HG03064 (cell line): ENCODE measurements around the gene COPG1.
"Not testable (repeated sequence)": the region's sequence is repeated elsewhere in the genome, so short reads cannot be mapped to it uniquely, and the experiment has no call there.

Experiments used
- ATAC-seq: cut with Tn5 transposase; IDR thresholded peaks from one replicate; pipeline ENCODE4 v1.9.1; 2021; ENCODE audit warnings: low read depth; ENCODE audit not compliant: unreplicated experiment

COPG1 gene

DNA sequence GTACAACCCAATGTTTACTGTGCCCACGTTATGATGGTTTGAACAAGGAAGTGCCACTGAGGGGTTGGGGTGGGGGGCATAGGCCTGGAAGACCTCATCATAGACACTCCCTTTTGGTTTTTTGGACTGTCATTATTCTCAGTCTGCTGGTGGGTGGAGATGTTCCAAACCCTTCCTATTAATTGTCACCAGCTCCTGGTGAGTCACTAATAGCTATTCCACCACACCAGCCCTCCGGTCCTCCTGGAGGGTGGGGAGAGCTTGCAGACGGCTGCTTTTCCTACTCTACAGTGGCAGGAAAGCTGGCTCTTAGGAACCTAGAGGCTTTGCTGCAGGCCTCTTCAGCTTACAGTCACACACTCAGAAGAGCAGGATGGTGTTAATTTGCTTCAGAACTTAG is 9.0 kb upstream of the COPG1 start:
- ATAC-seq = no peak

DNA sequence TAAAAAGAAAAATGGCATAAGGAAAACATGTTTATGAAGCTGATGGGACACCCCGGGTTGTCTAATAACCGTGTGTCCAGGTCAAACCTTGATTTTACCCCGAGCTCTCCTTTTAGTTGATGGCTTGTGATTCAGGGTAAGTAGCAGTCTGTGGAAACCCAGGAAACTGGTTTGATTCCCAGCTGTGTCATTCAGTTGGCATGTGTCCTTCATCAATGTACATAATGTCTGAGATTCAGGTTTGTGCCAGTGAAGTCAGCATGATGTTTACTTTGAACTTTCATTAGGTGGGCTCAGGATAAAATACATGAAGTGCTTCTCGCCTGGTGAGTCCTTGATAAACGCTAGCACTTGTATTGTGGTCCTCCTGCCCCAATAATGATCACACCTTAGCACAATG is 4.3 kb upstream of the COPG1 start:
- no peak for ATAC-seq

DNA sequence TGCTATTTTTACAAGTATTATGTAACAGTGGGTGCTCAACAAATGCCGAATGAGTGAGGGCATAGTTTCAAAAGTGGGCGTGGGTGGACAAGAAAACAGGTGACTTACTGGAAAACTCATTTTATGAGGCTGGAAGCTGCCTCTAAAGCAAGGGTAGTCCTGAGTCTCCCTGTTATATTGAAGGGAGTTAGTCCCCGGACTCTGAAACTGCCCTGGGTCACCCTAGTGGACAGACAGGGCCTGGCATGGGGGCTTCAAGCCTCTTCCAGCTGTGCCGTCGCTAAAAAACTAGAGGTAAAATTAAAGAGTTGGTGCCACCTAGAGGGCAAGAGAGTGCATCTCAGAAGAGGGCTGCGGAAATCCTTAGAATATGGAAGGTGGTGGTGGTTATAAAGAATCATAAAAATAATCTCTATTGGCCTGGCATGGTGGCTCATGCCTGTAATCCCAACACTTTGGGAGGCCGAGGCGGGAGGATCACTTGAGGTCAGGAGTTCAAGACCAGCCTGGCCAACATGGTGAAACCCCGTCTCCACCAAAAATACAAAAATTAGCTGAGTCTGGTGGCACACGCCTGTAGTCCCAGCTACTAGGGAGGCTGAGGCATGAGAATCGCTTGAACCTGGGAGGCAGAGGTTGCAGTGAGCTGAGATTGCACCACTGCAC is 3.6 kb upstream of the COPG1 start:
- ATAC-seq = not testable (repeated sequence)

DNA sequence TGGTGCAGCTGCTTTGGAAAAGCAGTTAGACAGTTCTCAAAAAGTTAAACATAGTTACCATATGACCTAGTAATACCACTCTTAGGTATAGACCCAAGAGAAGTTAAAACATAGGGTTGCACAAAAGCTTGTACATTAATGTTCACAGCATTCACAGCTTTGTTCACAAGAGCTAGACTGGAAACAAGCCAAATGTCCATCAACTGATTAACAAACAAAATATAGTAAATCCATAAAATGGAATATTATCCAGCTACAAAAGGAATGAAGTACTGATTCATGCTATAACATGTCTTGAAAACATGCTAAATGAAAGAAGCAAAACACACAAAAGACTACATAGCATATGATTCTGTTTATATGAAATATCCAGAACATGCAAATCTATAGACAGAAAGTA is 2.8 kb upstream of the COPG1 start:
- no peak for ATAC-seq

DNA sequence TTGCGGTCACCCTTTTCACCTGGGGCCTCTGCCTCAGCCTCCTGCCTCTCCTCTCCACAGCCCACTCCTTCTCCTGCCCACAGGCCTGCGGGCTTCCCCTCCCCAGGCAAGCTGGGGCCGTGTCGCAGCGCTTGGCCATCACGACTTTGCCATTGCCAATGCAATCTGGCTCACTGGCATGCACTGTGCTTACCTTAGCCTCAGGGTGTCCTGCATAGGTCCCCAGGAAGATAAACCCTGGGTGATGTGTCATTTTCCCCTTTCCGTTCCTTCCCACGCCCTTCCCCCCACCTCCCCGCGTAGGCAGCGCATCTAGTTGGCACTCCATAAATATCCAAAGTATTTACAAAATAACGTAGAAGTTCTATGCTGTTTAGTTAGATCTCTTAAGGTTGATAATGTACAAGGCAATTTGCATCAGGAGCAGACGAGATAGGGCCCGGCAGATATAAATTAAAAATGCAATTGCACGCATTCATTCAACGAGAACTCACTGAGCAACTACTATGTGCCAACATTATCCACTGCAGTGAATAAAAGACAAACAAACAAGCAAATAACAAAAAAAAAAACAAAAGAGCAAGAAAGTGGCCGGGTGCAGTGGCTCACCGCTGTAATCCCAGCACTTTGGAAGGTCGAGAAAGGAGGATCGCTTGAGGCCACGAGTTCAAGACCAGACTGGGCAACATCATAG is 973 bp upstream of the COPG1 start:
- ATAC-seq = no peak

DNA sequence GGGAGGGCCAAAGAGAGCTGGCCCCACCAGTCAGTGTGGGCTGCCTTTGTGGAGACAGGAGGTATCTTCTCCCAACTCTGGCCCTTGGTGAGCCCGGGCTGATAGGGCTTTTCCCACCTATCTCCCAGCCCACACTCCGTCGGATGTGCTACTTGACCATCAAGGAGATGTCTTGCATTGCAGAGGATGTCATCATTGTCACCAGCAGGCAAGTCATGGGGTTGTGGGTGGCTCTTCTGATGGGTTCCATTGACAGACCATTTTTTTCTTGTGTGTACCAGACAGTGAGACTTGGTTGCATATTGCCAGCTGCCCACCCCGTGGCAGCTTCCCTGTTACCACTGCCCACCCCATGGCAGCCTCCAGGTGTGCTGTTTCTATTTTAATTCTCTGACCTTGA is 3.3 kb downstream of the COPG1 start:
- no peak for ATAC-seq

DNA sequence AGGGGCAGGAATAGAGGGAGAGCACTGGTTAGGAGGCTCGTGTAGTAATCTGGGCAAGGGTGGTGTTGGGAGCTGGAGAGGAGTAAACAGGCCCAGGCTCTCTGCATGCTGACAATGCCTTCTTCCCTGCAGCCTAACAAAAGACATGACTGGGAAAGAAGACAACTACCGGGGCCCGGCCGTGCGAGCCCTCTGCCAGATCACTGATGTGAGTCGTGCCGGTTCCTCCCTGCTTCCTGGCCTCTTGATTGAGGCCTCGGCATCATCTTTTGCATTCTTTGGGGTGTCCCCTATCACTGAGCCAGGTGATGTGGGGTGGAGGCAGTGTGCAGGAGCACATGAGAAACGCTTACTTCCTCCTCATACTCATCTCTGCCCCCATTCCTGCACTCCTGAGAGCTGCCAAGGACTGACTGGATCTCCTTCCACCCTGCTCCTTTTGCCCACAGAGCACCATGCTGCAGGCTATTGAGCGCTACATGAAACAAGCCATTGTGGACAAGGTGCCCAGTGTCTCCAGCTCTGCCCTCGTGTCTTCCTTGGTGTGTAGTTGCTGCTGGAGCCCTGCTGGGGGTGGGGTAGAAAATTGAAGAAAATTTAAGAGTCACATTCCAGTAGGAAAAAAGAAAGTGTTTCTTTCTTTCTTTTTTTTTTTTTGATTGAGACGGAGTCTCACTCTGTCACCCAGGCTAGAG is 5.3 kb downstream of the COPG1 start:
- no peak for ATAC-seq

DNA sequence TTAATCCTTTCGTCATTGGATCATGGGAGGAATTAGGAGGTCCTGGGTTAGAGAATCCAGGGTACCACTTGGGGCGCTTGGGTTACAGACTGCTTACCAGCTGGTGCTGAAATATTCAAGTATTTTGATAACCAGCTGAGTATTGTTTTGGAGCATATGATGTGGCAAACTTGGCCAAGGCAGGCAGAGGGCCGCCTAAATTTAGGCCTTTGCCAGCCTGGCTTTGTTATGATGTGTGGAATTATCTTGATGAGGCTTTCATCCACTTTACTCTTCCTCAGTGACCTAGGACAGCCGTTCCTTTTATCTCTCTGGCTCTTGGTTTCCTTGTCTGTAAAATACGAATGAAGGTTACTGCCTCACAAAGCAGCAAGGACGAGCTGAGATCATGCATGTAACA is 6.9 kb downstream of the COPG1 start:
- no peak for ATAC-seq

DNA sequence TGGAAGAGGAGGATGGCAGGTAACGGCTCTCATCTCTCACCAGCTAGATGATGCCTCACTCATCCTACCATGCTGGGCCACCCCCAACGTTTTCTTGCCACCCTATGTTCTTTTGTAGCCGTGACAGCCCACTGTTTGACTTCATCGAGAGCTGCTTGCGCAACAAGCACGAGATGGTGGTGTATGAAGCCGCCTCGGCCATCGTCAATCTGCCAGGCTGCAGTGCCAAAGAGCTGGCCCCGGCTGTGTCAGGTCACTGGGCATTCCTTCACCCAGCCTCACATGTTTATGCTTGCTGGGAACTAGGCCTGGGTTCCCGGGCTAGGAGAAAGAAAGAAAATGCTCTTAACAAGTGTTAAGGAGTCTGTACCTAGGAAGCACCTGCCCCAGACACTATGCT is 8.2 kb downstream of the COPG1 start:
- no peak for ATAC-seq

DNA sequence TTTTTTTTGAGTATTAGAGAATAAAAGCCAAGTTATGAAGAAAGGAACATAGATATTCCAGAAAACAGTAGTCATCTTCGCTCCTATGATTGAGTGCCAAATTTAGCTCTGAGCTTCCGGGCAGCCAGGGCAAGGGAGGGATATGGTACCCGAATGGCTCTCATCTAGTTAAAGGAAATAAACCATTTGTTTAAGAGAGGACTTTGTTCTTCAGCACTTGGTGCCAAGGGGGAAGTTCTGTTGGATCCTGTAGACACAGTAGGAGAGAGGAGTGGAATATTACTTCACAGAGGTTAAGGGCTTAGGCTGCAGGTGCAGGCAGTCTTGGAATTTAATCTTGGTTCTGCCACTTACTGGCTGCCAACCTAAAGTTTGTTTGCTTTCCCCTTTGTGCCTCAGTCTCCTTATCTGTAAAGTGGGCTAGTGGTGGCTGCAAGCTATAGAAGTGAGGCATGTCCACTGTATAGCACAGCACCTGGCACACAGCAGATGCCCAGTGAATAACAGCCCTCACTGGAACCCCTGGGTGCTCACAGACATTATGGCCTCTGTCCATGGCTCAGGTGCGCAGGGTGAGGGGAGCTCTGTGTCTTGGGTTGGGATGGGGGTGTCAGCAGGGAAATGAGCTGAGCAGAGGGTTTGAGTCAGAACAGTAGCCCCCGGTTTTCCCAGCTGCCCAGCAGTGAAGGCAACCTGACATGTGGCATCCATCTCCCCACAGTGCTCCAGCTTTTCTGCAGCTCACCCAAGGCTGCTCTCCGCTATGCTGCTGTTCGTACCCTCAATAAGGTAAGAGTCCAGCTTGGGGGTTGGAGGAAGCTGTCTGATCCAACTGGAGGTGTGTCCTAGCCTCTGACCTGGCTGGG is 10.4 kb downstream of the COPG1 start:
- ATAC-seq = no peak

DNA sequence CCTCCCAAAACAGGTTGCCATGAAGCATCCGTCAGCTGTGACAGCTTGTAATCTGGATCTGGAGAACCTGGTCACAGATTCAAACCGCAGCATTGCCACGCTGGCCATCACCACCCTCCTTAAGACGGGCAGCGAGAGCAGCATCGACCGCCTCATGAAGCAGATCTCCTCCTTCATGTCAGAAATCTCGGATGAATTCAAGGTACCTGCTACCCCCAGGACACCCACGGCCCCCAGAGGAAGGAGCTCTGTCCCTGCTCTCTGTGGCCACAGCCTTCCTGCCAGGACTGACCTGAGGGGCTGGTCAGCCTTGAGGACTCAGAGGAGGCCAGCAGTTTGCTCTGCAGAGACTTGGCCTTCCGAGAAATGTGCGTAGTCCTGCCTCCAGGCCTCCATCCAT is 11.2 kb downstream of the COPG1 start:
- no peak for ATAC-seq

DNA sequence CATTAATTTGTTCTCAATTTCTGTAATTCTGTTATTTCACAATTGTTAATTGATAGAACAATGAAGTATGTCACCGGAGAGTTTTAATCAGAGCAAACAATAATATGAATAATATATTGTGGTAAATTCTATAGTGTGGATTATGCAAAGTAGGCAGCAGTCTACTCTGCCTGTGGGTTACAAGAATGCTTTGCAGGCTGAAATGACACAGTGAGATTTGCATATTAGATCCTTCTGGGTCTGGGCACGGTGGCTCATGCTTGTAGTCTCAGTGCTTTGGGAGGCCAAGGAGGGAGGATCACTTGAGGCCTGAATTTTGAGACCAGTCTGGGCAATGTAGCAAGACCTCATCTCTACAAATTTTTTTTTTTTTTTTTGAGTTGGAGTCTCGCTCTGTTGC is 12.5 kb downstream of the COPG1 start:
- no peak for ATAC-seq

DNA sequence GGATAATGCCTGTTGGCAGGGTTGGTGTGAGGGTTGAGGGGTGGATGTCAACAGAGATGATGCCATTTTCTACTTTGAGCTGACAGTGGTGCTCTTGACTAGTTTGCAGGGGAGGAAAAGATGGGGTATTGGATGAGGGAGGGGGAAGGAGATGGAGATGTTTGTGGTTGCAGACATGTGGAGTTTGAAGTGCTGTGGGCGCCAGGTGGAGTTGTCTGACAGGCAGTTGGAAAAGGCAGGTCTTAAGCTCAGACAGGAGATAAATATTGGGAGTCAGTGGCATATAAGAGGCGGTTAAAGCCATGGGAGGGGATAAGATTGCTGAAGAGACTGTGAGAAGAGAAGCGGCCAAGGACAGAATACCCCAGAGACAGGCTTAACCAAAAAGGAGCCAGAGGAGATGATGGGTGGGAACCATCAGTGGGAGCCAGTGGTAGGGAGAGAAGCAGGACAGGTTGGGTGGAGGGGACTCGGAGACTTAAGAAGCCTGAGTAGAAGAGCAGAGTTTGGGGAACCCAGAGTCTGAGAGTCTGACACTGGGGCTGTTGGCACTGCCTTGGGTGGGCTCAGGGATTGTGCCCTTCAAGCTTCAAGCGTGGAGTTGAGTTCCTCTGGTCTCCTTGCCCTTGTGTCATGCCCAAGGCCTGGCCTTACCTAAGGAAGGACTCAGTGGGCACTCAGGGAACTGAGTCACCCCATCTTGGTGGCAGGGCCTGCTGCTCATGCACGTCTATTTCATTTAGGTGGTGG is 13.9 kb downstream of the COPG1 start:
- no peak for ATAC-seq

DNA sequence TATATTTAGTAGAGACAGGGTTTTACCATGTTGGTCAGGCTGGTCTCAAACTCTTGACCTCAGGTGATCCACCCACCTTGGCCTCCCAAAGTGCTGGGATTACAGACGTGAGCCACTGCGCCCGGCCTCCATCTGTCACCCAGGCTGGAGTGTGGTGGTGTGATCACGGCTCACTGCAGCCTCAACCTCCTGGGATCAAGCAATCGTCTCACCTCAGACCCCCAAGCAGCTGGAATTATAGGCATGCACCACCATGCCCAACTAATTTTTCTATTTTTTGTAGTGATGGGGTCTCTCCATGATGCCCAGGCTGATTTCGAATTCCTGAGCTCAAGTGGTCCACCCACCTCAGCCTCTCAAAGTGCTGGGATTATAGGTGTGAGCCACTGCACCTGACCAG is 15.6 kb downstream of the COPG1 start:
- ATAC-seq = not testable (repeated sequence)

DNA sequence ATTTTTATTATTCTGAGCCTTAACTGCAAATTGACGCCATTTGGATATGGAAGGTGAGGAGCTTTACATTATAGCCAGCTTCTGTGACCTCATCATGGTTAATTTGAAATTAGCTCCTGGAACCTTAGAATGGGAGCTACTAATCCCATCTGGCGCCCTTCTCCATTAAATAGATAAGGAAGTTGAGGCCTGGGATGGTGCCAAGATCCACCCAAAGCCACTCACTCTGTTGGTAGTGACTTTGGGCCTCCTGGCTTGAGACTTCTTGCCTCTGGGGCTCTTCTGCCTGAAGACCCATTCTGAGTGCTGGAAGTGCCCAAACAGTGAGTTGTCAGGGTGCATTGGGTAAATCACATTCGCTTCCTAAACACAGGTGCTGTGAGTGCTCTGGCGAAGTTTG is 17.2 kb downstream of the COPG1 start:
- no peak for ATAC-seq

DNA sequence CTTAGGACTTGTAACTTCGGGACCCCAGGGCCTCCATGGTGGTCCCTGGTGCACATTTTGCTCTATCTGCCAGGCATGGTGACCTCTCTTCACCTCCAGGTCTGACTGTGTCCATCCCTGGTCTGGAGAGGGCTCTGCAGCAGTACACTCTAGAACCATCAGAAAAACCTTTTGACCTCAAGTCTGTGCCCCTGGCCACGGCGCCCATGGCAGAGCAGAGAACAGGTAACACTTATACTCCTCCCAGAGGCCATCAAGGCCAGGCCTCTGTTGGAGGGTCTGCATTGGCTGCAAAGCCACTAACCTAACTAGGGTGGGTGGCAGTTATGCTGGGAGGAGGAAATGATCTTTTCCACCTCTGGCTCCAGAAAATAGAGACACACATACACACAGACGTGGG is 19.0 kb downstream of the COPG1 start:
- ATAC-seq = no peak

DNA sequence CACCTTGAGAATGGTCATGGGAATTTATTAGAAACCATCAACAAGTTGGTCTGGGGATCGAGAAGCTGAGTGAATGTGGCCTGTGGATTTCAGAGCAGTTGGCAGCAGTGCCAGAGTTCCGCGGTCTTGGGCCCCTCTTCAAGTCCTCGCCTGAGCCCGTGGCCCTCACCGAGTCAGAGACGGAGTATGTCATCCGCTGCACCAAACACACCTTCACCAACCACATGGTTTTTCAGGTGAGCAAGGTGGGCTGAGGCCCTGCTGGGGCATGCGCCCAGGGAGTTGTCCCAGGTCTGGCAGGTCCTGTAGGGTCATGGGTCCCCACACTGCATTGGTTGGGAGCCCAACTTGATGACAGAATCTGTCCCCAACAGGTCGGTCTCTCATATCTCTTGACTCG is 22.3 kb downstream of the COPG1 start:
- ATAC-seq = no peak

DNA sequence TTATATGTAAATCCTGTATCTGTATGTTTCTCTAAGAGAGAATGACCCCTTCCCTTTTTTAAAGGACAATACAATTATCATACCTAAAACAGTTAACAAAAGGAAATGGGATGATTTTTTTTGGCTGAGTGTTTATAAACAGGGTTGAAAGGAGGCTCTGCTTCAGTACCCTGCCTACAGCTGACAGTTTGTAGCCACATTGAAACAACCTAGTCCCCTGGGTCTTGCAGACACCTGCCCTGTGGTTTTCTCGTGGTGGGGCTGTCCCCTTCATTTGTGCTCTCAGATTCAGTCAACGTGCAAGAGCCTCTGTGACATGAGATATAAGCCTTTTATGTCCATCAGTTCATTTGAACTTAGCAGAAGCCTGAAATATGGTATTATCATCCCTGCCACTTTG is 27.0 kb downstream of the COPG1 start:
- peak; percentile 76 for ATAC-seq

DNA sequence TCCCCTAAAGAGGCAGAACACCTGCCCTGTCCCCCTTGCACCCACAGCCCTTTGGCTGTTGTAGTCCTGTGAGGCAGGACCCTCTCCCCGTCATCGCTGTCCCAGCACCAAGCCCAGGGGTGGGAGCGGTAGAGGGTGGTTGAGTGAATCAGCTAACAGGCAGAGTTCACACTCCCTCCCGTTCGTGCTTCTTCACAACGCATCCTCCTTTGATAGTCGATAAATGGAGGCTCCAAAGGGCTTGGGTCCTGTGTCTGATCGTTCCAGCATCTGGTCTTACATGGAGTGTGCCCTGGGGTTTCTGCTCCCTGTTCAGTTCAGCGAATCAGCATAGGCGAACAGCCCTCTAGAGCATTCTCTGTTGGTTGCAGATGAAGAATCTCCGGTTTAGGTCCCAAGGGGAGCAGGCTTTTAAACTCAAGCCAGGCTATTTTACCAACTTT is 28.4 kb downstream of the COPG1 start:
- no peak for ATAC-seq

DNA sequence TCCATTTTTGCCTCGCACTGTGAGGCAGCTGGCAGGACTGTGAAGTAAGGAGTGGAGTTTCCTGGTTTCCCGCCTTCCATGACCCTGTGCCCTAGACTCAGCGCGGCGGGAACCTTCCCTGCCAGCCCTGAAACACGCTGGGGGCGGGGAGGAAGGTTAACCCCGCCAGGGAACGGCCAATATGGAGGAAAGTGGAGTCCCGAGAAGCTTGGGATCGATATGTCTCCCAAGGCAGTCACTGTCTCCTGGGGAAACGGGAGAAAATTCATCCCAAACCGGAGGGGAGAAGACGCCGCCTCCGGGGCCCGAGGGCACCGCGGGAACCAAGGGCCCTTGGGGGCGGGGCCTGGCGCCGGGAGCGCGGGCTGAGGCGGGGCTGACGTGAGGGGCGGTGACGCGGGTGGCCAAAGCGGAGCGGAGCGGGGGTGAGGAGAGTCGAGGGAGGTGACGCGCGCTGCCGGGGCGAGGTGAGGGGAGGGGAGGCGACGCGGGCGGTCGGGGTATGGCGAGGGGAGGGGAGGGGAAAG is 29.1 kb downstream of the COPG1 start, which contains the start of gene HMCES:
Gene HMCES (plus strand): TSS at position 432 of the 527 bp plus-strand sequence. CDS start 863 bp downstream, outside the sequence.
- ATAC-seq = peak; percentile 36
